ENCODE measurements around the gene GPR107.
A peak's percentile ranks its signal among the peaks of the same experiment; 100 is the strongest.

GPR107 gene

GRCh38 chr9:130128733-130129431 lies 75.2 kb downstream of the GPR107 start:
- peak; percentile 28 to 53 for DNase-seq (ENCODE audit: low read depth in 2 of 2, low spot score in 1 of 2)

- no peak for DNase-seq (ENCODE audit: low read depth in 2 of 2, low spot score in 1 of 2)
Measured at GRCh38 chr9:130129432-130130061, 75.8 kb downstream of the GPR107 start.

- DNase-seq (ENCODE audit: low read depth in 2 of 2, low spot score in 1 of 2), result no peak
Measured at GRCh38 chr9:130132746-130133145, 79.0 kb downstream of the GPR107 start.

DNA sequence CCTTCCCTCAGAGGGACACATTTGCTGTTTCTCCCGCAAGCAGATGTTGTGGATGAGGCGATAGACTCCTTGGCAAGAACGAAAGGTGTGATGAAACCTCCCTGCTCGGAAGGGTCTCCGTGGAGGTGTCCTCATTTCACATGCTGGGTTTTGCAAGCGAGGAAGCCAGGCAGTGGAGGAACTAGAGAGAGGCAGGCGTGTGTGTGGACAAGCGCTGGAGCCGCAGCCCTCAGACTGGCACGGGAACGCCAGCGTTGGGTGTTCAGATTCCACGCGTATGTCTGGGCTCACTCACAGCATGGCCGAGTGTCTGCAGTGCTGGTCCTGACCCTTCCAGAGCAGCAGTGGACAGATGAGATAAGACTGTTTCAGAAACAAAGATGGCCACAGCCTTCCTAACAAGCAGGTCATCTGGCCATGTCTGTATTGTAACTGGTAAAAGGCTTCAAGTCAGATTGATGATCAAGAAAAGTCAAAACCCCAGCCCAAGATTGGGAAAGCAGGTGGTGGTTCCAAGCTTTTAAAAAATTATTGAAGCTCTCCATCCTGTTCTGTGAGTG lies 83.5 kb downstream of the GPR107 start:
- no peak for DNase-seq (ENCODE audit: low read depth in 2 of 2, low spot score in 1 of 2)

DNA sequence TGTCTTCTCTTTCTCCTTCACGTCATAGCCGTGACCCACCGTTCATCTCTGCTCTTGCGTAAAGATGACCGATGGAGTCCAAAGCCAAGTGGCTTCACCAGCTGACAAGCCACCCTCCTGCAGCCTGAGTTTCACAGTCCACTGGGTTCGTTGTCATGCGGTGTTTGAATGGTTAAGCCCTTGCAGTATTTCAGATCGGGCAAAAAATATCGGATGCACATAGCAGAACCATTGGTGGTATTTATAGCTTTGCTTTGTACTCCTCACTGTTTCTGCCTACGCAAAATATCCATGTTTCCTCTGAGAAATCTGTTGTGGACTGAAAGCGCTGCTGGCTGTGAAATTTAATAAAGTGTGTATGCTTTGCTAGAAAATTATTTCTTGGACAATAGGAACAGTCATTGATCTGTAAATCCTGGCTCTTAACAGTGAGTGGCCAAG lies 84.0 kb downstream of the GPR107 start:
- DNase-seq (ENCODE audit: low read depth in 2 of 2, low spot score in 1 of 2), result no peak

- no peak for DNase-seq (ENCODE audit: low read depth in 2 of 2, low spot score in 1 of 2)
Measured at GRCh38 chr9:130138171-130138653, 84.5 kb downstream of the GPR107 start.

DNA sequence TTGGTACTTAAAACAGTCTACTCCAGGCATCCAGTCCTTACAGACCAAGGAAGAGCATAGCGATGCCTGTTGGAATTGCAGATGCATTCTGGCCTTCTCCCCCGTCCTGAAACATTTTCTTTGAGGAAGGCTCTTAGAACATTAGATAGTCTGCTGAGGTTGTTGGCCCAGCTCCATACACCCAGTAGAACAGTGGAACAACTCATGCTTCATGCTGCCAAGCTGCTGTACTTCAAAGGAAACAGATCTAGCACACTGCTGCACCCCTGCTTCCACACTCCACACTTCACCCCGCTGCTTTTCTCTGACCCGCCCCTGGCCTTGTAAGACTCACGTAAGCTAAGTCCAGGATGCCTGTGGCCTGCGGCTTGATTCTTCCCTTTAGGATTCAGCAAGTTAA lies 85.1 kb downstream of the GPR107 start:
- no peak for DNase-seq (ENCODE audit: low read depth in 2 of 2, low spot score in 1 of 2)

GRCh38 chr9:130139251-130139650 lies 85.5 kb downstream of the GPR107 start:
- no peak for DNase-seq (ENCODE audit: low read depth in 2 of 2, low spot score in 1 of 2)

- DNase-seq (ENCODE audit: low read depth in 2 of 2, low spot score in 1 of 2), result peak in 1 of 2 donors; percentile 24
Measured at GRCh38 chr9:130140706-130141105, 87.0 kb downstream of the GPR107 start.

DNA sequence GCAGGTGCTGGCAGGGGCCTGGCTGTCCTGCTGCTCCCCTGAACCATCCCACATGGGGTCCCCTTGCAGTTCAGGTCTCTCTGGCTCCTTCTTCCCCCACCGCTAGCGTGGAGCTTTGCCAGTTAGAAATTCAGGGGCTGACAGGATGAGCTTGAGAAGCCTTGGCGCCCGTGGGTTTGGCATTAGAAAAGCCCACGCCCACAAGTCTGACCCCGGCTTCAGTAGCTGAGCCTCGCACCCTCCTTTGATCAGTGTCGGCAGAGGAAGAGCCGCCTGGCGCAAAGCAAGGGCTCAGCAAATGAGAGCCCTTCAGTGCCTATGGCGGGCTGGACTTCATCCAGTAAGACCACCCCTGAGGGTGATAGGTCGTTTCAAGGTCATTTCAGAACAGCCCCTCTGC lies 88.3 kb downstream of the GPR107 start:
- DNase-seq (ENCODE audit: low read depth in 2 of 2, low spot score in 1 of 2), result no peak

DNA sequence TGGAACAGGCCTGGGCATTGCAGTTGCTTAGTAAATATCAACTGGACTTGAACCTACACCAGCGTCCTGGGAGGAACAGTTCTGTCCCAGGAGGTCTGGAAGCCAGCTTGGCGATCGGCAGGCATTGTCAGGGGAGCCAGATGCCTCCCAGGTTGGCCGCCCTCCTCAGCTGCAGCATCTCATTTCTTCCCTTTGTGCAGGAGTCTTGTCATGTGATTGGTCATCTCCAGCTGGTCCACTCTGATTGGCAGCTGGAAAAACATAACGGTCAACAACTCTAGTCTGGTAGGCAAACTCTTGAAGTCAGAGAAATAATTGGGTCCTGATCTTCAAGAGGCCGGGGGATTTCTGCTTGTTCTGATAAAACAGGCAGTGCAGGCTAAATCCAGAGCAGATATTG lies 88.9 kb downstream of the GPR107 start:
- DNase-seq (ENCODE audit: low read depth in 2 of 2, low spot score in 1 of 2), result no peak

GRCh38 chr9:130143279-130143893 lies 89.7 kb downstream of the GPR107 start:
- DNase-seq (ENCODE audit: low read depth in 2 of 2, low spot score in 1 of 2), result no peak

GRCh38 chr9:130143958-130144366 lies 90.3 kb downstream of the GPR107 start:
- peak in 1 of 2 donors; percentile 28 for DNase-seq (ENCODE audit: low read depth in 2 of 2, low spot score in 1 of 2)

- no peak for DNase-seq (ENCODE audit: low read depth in 2 of 2, low spot score in 1 of 2)
Measured at GRCh38 chr9:130144703-130145102, 91.0 kb downstream of the GPR107 start.

- no peak for DNase-seq (ENCODE audit: low read depth in 2 of 2, low spot score in 1 of 2)
Measured at GRCh38 chr9:130145658-130146057, 92.0 kb downstream of the GPR107 start.

- DNase-seq (ENCODE audit: low read depth in 2 of 2, low spot score in 1 of 2), result no peak
Measured at GRCh38 chr9:130147198-130147597, 93.5 kb downstream of the GPR107 start.

DNA sequence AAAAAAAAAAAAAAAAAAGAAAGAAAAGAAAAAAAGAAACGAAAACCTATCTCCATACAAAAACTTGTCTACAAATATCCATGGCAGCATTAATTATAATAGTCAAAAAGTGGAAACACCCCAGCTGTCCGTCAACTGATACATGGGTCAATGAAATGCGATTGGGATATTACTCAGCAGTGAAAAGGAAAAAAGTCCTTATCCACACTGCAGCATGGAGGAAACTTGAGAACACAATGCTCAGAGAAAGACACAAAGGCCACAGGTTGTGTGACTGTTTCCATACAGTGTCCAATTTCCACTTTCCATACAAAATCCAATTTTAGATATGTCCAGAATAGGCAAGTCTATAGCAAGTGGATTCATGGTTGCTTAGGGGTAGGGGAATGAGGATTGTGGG lies 94.2 kb downstream of the GPR107 start:
- no peak for DNase-seq (ENCODE audit: low read depth in 2 of 2, low spot score in 1 of 2)

DNA sequence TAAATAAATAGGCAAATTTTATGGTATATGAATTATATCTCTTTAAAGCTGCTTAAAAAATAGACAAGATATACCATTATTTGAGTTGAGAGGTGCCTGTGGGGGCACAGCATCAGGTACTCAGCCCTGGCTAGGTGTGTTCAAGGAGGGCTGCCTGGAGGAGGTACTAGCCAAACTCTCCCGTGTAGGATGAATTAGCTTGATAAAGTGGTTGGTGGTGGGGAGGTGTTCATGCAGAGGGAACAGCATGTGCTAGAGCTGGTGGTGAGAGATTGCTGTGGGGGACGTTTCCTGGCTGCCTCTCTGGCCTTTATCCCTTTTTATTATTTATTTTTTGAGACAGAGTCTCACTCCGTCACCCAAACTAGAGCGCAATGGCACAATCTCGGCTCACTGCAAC lies 95.3 kb downstream of the GPR107 start:
- DNase-seq (ENCODE audit: low read depth in 2 of 2, low spot score in 1 of 2), result no peak

- no peak for DNase-seq (ENCODE audit: low read depth in 2 of 2, low spot score in 1 of 2)
Measured at GRCh38 chr9:130149654-130150286, 96.1 kb downstream of the GPR107 start.

DNA sequence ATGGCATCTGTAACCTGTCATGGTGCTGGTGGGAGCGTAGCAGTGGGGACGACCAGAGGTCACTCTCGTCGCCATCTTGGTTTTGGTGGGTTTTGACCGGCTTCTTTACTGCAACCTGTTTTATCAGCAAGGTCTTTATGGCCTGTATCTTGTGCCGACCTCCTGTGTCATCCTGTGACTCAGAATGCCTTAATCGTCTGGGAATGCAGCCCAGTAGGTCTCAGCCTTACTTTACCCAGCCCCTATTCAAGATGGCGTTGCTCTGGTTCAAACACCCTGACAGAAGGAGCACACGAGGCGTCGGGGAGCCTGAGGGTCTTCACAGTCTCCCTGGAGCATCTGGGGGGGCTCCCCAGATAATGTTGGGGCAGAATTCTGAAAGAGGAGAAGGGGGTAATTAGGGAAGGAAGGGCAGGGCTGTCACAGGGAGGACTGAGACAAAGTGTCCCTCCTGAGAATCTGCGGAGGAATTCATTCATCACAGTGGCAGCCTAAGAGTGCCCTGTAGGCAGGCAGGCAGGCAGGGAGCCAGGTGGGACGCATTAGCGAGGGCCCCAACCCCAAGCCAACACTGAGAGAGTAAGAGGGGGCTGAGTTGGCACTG lies 97.2 kb downstream of the GPR107 start:
- DNase-seq (ENCODE audit: low read depth in 2 of 2, low spot score in 1 of 2), result no peak

- no peak for DNase-seq (ENCODE audit: low read depth in 2 of 2, low spot score in 1 of 2)
Measured at GRCh38 chr9:130154816-130155215, 101.1 kb downstream of the GPR107 start.
